OCI-LY7 (cell line): Measurements from ENCODE around the gene IL15.

ENCODE experiments used
- EZH2phosphoT487 ChIP-seq: fragments of 200-600 bp; sonication (generic); IDR thresholded peaks from 2 replicates; pipeline ENCODE4 v1.6.1; 2018; ENCODE audit warnings: low read depth, borderline replicate concordance, mild to moderate bottlenecking, mixed run types, antibody characterized with exemption, low read length, moderate library complexity, mixed read lengths
- TF ChIP-seq, protein P1 (sequence below): fragments of 200-600 bp; sonication (generic); conservative IDR thresholded peaks from 2 replicates; pipeline ENCODE4 v1.5.1; 2014; ENCODE audit warnings: mild to moderate bottlenecking, antibody characterized with exemption, low read length, moderate library complexity, mixed read lengths

GRCh38 chr4:141782205-141782604 is 145.8 kb downstream of the IL15 start:
- TF ChIP-seq, protein P1, sequence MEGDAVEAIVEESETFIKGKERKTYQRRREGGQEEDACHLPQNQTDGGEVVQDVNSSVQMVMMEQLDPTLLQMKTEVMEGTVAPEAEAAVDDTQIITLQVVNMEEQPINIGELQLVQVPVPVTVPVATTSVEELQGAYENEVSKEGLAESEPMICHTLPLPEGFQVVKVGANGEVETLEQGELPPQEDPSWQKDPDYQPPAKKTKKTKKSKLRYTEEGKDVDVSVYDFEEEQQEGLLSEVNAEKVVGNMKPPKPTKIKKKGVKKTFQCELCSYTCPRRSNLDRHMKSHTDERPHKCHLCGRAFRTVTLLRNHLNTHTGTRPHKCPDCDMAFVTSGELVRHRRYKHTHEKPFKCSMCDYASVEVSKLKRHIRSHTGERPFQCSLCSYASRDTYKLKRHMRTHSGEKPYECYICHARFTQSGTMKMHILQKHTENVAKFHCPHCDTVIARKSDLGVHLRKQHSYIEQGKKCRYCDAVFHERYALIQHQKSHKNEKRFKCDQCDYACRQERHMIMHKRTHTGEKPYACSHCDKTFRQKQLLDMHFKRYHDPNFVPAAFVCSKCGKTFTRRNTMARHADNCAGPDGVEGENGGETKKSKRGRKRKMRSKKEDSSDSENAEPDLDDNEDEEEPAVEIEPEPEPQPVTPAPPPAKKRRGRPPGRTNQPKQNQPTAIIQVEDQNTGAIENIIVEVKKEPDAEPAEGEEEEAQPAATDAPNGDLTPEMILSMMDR, result no peak
- TF ChIP-seq EZH2phosphoT487, result no peak
